KMS-11 (cell line): ENCODE results near the gene DCAF4.
A peak's percentile ranks its signal among the peaks of the same experiment; 100 is the strongest.

Source experiments
- H2AFZ ChIP-seq: fragments of 200-600 bp; sonication (generic); 2 replicates; pipeline ENCODE4 v1.6.1; 2016; ENCODE audit warnings: antibody characterized with exemption, mixed run types, low read depth
- H3K27ac ChIP-seq: fragments of 200-600 bp; sonication (generic); 2 replicates; pipeline ENCODE4 v1.6.1; 2016; ENCODE audit warnings: mild to moderate bottlenecking, mixed run types
- H3K27me3 ChIP-seq: fragments of 200-600 bp; sonication (generic); 2 replicates; pipeline ENCODE4 v1.6.1; 2017; ENCODE audit warnings: mild to moderate bottlenecking, low read depth, mixed run types, moderate library complexity; ENCODE audit not compliant: insufficient read depth
- H3K36me3 ChIP-seq: fragments of 200-600 bp; sonication (generic); 2 replicates; pipeline ENCODE4 v1.6.1; 2017; ENCODE audit warnings: mild to moderate bottlenecking, mixed run types; ENCODE audit not compliant: insufficient read depth
- H3K4me1 ChIP-seq: fragments of 200-600 bp; sonication (generic); 2 replicates; pipeline ENCODE4 v1.6.1; 2016; ENCODE audit warnings: mild to moderate bottlenecking, low read depth, mixed run types; ENCODE audit not compliant: poor library complexity, severe bottlenecking
- H3K4me2 ChIP-seq: fragments of 200-600 bp; sonication (generic); 2 replicates; pipeline ENCODE4 v1.7.0; 2016; ENCODE audit warnings: mild to moderate bottlenecking, mixed run types
- H3K4me3 ChIP-seq: fragments of 200-600 bp; sonication (generic); IDR thresholded peaks from 2 replicates; pipeline ENCODE4 v1.6.1; 2017; ENCODE audit warnings: low read depth, low read length, mixed read lengths; ENCODE audit not compliant: insufficient read depth
- H3K79me2 ChIP-seq: fragments of 200-600 bp; sonication (generic); 2 replicates; pipeline ENCODE4 v1.6.1; 2016; ENCODE audit warnings: low read depth, mixed run types; ENCODE audit not compliant: insufficient read depth
- H3K9ac ChIP-seq: fragments of 200-600 bp; sonication (generic); 2 replicates; pipeline ENCODE4 v1.6.1; 2016; ENCODE audit warnings: mild to moderate bottlenecking, mixed run types
- H4K20me1 ChIP-seq: fragments of 200-600 bp; sonication (generic); 2 replicates; pipeline ENCODE4 v1.6.1; 2016; ENCODE audit warnings: mild to moderate bottlenecking, mixed run types; ENCODE audit not compliant: insufficient read depth
- TF ChIP-seq, protein P1 (sequence below): fragments of 200-600 bp; sonication (generic); conservative IDR thresholded peaks from 2 replicates; pipeline ENCODE4 v1.6.1; 2017; ENCODE audit warnings: low read depth, mild to moderate bottlenecking, antibody characterized with exemption, low read length, moderate library complexity, mixed read lengths

Gene DCAF4, protein sequence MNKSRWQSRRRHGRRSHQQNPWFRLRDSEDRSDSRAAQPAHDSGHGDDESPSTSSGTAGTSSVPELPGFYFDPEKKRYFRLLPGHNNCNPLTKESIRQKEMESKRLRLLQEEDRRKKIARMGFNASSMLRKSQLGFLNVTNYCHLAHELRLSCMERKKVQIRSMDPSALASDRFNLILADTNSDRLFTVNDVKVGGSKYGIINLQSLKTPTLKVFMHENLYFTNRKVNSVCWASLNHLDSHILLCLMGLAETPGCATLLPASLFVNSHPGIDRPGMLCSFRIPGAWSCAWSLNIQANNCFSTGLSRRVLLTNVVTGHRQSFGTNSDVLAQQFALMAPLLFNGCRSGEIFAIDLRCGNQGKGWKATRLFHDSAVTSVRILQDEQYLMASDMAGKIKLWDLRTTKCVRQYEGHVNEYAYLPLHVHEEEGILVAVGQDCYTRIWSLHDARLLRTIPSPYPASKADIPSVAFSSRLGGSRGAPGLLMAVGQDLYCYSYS

DNA sequence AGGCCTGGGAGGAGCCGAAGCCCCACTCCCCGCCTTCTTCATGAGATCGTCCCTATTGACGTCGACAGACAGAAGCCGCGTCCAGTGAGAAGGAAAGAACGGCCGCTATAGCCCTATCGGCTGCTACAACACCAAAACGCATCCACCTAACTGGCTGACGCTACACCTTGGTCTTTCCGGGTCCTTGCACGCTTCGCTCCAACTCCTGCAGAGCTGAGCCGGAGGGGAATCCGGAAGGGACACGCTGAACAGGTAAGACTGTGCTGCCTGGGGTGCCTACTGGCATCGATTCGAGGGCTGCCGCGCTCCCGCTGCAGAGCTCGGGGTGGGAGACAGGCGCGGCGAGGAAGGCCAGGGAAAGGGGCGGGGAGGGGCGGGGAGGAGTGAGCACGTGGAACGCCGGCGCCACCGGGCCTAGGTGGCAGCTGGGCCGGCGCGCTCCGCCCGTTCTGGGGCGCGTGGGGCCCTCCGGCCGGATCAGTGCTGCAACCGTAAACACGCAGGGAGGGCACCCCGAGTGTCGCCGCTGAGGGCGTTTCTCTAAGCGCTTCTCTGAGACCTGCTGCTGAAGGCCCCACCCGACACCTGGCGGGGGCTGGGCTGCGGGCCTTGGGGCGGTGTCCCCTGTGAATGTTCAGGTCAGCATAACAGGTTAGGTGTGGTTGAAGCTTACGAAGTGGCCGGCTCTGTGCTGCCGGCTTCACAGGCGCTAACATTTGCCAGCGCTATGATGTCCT, at the start of gene DCAF4:
Gene DCAF4, plus strand, starts transcription at position 173 of the 737 bp plus-strand sequence. CDS start 11,515 bp downstream, outside the sequence.
- Histone ChIP-seq H2AFZ (peak within 1 kb of the TSS; percentile 54), H3K4me2 (peak within 1 kb of the TSS; percentile 46; the same call in 1 of the 2 replicates), H3K4me1 (peaks cover 4% of the 10 kb centered on the region), H3K27ac (peak within 1 kb of the TSS; percentile 96), H3K4me3 (no peak within 1 kb of the TSS), H4K20me1 (no peaks in the 10 kb centered on the region), H3K9ac (peak within 1 kb of the TSS; percentile 93), H3K36me3 (no peaks in the 10 kb centered on the region), H3K79me2 (peaks cover 33% of the 10 kb centered on the region), H3K27me3 (no peaks in the 10 kb centered on the region)
- TF ChIP-seq, protein P1, sequence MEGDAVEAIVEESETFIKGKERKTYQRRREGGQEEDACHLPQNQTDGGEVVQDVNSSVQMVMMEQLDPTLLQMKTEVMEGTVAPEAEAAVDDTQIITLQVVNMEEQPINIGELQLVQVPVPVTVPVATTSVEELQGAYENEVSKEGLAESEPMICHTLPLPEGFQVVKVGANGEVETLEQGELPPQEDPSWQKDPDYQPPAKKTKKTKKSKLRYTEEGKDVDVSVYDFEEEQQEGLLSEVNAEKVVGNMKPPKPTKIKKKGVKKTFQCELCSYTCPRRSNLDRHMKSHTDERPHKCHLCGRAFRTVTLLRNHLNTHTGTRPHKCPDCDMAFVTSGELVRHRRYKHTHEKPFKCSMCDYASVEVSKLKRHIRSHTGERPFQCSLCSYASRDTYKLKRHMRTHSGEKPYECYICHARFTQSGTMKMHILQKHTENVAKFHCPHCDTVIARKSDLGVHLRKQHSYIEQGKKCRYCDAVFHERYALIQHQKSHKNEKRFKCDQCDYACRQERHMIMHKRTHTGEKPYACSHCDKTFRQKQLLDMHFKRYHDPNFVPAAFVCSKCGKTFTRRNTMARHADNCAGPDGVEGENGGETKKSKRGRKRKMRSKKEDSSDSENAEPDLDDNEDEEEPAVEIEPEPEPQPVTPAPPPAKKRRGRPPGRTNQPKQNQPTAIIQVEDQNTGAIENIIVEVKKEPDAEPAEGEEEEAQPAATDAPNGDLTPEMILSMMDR: no peak

GRCh38 chr14:72876710-72877063, 49.6 kb upstream of the DCAF4 start:
- no peaks in the 10 kb centered on the region for H3K36me3 ChIP-seq
- H3K27me3 ChIP-seq: no peaks in the 10 kb centered on the region
- H3K4me1 ChIP-seq: no peaks in the 10 kb centered on the region
- H2AFZ ChIP-seq: no peak overlapping the region
- TF ChIP-seq, protein P1: no peak
- H4K20me1 ChIP-seq: no peaks in the 10 kb centered on the region
- H3K9ac ChIP-seq: no peak overlapping the region
- no peak overlapping the region for H3K27ac ChIP-seq
- no peak overlapping the region for H3K4me2 ChIP-seq
- no peak overlapping the region for H3K4me3 ChIP-seq
- no peaks in the 10 kb centered on the region; the same call in 1 of the 2 replicates for H3K79me2 ChIP-seq

- no peak overlapping the region for H3K4me2 ChIP-seq
- no peaks in the 10 kb centered on the region for H3K36me3 ChIP-seq
- H4K20me1 ChIP-seq: no peaks in the 10 kb centered on the region
- H3K9ac ChIP-seq: no peak overlapping the region
- H3K4me3 ChIP-seq: no peak overlapping the region
- no peaks in the 10 kb centered on the region for H3K4me1 ChIP-seq
- no peaks in the 10 kb centered on the region; the same call in 1 of the 2 replicates for H3K79me2 ChIP-seq
- H3K27me3 ChIP-seq: no peaks in the 10 kb centered on the region
- no peak overlapping the region for H2AFZ ChIP-seq
- H3K27ac ChIP-seq: no peak overlapping the region
- TF ChIP-seq, protein P1: no peak
Observed at GRCh38 chr14:72878746-72879145, 47.5 kb upstream of the DCAF4 start.

DNA sequence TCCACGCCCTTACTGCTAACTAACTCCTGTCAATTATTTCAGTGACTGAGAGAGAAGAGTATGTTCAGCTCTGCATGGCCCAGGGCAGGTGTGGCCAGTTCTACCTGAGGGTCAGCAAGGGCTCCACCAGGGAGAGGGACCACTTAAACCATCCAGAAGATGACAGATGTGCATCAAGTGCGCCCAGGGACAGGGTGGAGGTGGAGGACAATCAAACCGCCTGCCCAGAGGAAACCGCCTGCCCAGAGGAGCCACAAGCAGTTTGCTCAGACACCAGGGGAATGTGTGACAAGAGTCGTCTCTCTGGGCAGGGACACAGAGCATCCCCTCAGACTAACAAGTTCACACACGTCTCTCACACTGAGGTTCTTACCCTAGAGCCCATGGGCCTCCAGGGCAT, 46.8 kb upstream of the DCAF4 start:
- no peak overlapping the region for H2AFZ ChIP-seq
- H3K4me3 ChIP-seq: no peak overlapping the region
- H3K4me1 ChIP-seq: no peaks in the 10 kb centered on the region
- TF ChIP-seq, protein P1: no peak
- H3K36me3 ChIP-seq: no peaks in the 10 kb centered on the region
- no peak overlapping the region for H3K4me2 ChIP-seq
- no peaks in the 10 kb centered on the region for H3K27me3 ChIP-seq
- H4K20me1 ChIP-seq: no peaks in the 10 kb centered on the region
- H3K9ac ChIP-seq: no peak overlapping the region
- H3K79me2 ChIP-seq: no peaks in the 10 kb centered on the region; the same call in 1 of the 2 replicates
- no peak overlapping the region for H3K27ac ChIP-seq
